H1 (cell line): ENCODE results near the gene FOXL1.

Source experiments
- EZH2 ChIP-seq: fragments of 200-600 bp; sonication (generic); IDR thresholded peaks from 2 replicates; pipeline ENCODE4 v1.7.1; 2012; ENCODE audit warnings: low read depth, mild to moderate bottlenecking, moderate library complexity, low read length, inconsistent platforms; ENCODE audit not compliant: severe bottlenecking
- KDM1A ChIP-seq: fragments of 200-600, 300-600 bp; sonication (generic); IDR thresholded peaks from 2 replicates; pipeline ENCODE4 v1.7.1; 2016; ENCODE audit warnings: mild to moderate bottlenecking, low read length, borderline replicate concordance
- POLR2AphosphoS5 ChIP-seq: IDR thresholded peaks from 2 replicates; pipeline ENCODE4 v1.6.1; 2011; ENCODE audit warnings: low read depth, low read length
- SP2 ChIP-seq: IDR thresholded peaks from 2 replicates; pipeline ENCODE4 v1.6.1; 2012; ENCODE audit warnings: mild to moderate bottlenecking, low read length, inconsistent platforms
- TF ChIP-seq, protein P1 (sequence below), 3 experiments: IDR thresholded peaks; 1 replicate in 2 of 3; 2 replicates in 1 of 3; pipeline versions ENCODE4 v1.5.1 to v1.6.1; 2011; ENCODE audit warnings: low read length in 3 of 3, mild to moderate bottlenecking in 3 of 3, inconsistent platforms in 2 of 3, low read depth in 1 of 3, moderate library complexity in 1 of 3; ENCODE audit not compliant: insufficient read depth in 1 of 3; ENCODE audit errors: control extremely low read depth in 1 of 3

DNA sequence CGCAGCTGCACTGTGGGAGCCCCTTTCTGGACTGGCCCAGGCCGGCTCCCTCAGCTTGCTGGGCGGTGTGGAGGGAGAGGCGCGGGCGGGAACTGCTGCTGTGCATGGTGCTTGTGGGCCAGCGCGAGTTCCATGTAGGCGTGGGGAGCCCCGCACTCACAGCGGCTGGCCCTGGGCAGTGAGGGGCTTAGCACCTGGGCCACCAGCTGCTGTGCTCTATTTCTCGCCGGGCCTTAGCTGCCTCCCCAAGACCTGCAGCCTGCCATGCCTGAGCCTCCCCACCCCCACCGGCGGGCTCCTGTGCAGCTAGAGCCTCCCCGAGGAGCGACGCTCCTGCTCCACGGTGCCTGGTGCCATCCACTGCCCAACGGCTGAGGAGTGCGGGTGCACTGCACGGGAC, 25.0 kb upstream of the FOXL1 start:
- TF ChIP-seq SP2 (no peak), POLR2AphosphoS5 (no peak), EZH2 (no peak), KDM1A (no peak)
- TF ChIP-seq, protein P1, sequence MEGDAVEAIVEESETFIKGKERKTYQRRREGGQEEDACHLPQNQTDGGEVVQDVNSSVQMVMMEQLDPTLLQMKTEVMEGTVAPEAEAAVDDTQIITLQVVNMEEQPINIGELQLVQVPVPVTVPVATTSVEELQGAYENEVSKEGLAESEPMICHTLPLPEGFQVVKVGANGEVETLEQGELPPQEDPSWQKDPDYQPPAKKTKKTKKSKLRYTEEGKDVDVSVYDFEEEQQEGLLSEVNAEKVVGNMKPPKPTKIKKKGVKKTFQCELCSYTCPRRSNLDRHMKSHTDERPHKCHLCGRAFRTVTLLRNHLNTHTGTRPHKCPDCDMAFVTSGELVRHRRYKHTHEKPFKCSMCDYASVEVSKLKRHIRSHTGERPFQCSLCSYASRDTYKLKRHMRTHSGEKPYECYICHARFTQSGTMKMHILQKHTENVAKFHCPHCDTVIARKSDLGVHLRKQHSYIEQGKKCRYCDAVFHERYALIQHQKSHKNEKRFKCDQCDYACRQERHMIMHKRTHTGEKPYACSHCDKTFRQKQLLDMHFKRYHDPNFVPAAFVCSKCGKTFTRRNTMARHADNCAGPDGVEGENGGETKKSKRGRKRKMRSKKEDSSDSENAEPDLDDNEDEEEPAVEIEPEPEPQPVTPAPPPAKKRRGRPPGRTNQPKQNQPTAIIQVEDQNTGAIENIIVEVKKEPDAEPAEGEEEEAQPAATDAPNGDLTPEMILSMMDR (IDR thresholded peaks at IDR 0.05; ENCODE audit: control extremely low read depth in 1 of 3, insufficient read depth in 1 of 3, low read depth in 1 of 3, low read length in 3 of 3): no peak
